SK-N-SH (cell line): Measurements from ENCODE around the gene SLX4IP. TPM values are rescaled to one million over a fixed set of nuclear protein-coding genes. Genes with fewer than 3 reads are reported as not detected.
A peak's percentile ranks its signal among the peaks of the same experiment; 100 is the strongest.

Experiments
- CTCF ChIA-PET: fragments of 300-600, 350-600 bp; formaldehyde crosslinking; extraction: SDS; loops from one replicate; lab custom pipeline; 2021; lab: Yijun Ruan, JAX
- POLR2A ChIA-PET: fragments of 350-600 bp; sonication (Branson Sonifier 250); formaldehyde crosslinking; extraction: SDS; loops from one replicate; lab custom pipeline; 2020; ENCODE audit warnings: antibody characterized with exemption, inconsistent platforms; lab: Yijun Ruan, JAX
- DNase-seq: peaks from one replicate; pipeline ENCODE4 v3.0.0; 2012
- H2AFZ ChIP-seq: fragments of 200-600 bp; sonication (generic); 2 replicates; pipeline ENCODE4 v1.8.1; 2016; ENCODE audit warnings: antibody characterized with exemption, mild to moderate bottlenecking, low read depth
- H3F3A ChIP-seq: fragments of 200-600 bp; sonication (generic); replicated peaks from 2 replicates; pipeline ENCODE3; 2016; ENCODE audit warnings: antibody characterized with exemption, mild to moderate bottlenecking; ENCODE audit not compliant: insufficient read depth
- H3K27ac ChIP-seq, 2 experiments: fragments of 200-500 bp in 1 of 2; fragments of 200-600 bp in 1 of 2; sonication (Bioruptor generic) in 1 of 2; sonication (generic), shearing (Covaris generic) in 1 of 2; 2 replicates each; pipeline versions ENCODE4 v1.5.1 to v1.6.1; 2014 to 2016; ENCODE audit warnings: low read depth in 2 of 2, inconsistent platforms in 1 of 2, low read length in 1 of 2, mild to moderate bottlenecking in 1 of 2, mixed read lengths in 1 of 2
- H3K27me3 ChIP-seq: fragments of 200-600 bp; sonication (generic), shearing (Covaris generic); 2 replicates; pipeline ENCODE4 v1.6.1; 2016; ENCODE audit warnings: mixed run types; ENCODE audit not compliant: insufficient read depth
- H3K36me3 ChIP-seq, 2 experiments: fragments of 200-500 bp in 1 of 2; fragments of 200-600 bp in 1 of 2; sonication (Bioruptor generic) in 1 of 2; sonication (generic) in 1 of 2; replicated peaks in 1 of 2; 2 replicates each; pipeline versions ENCODE3 to v1.5.1; 2014 to 2016; ENCODE audit warnings: low read length in 1 of 2, mild to moderate bottlenecking in 1 of 2; ENCODE audit not compliant: insufficient read depth in 2 of 2, control insufficient read depth in 1 of 2
- H3K4me1 ChIP-seq, 2 experiments: fragments of 200-500 bp in 1 of 2; fragments of 200-600 bp in 1 of 2; sonication (Bioruptor generic) in 1 of 2; sonication (generic), shearing (Covaris generic) in 1 of 2; 2 replicates each; pipeline versions ENCODE4 v1.5.1 to v1.6.1; 2014 to 2016; ENCODE audit warnings: low read depth in 1 of 2, low read length in 1 of 2, mixed run types in 1 of 2; ENCODE audit not compliant: insufficient read depth in 2 of 2, control insufficient read depth in 1 of 2
- H3K4me2 ChIP-seq: fragments of 200-600 bp; sonication (generic), shearing (Covaris generic); 2 replicates; pipeline ENCODE4 v1.6.1; 2017; ENCODE audit warnings: mixed run types
- H3K4me3 ChIP-seq, 2 experiments: fragments of 200-500 bp in 1 of 2; fragments of 200-600 bp in 1 of 2; sonication (Bioruptor generic) in 1 of 2; sonication (generic), shearing (Covaris generic) in 1 of 2; 2 replicates each; pipeline versions ENCODE4 v1.5.1 to v1.8.1; 2014 to 2016; ENCODE audit warnings: low read depth in 2 of 2, inconsistent platforms in 1 of 2, low read length in 1 of 2, mild to moderate bottlenecking in 1 of 2, mixed read lengths in 1 of 2, moderate library complexity in 1 of 2
- H3K79me2 ChIP-seq: fragments of 200-600 bp; sonication (generic); 2 replicates; pipeline ENCODE4 v1.8.1; 2017; ENCODE audit warnings: mild to moderate bottlenecking; ENCODE audit not compliant: insufficient read depth
- H3K9ac ChIP-seq: fragments of 200-600 bp; sonication (generic); 2 replicates; pipeline ENCODE4 v1.6.1; 2017; ENCODE audit warnings: mixed run types
- H3K9me2 ChIP-seq: fragments of 200-600 bp; sonication (generic); 2 replicates; pipeline ENCODE4 v1.6.1; 2017; ENCODE audit warnings: mixed run types
- H3K9me3 ChIP-seq: fragments of 200-600 bp; sonication (generic); 2 replicates; pipeline ENCODE4 v1.6.1; 2017; ENCODE audit warnings: mixed run types, mild to moderate bottlenecking, moderate library complexity
- H4K20me1 ChIP-seq: fragments of 200-600 bp; sonication (generic); 2 replicates; pipeline ENCODE4 v1.6.1; 2017; ENCODE audit warnings: mild to moderate bottlenecking, mixed run types; ENCODE audit not compliant: insufficient read depth
- CTCF ChIP-seq: fragments of 200-600 bp; sonication (generic); IDR thresholded peaks from 2 replicates; pipeline ENCODE4 v1.6.1; 2017; ENCODE audit warnings: antibody characterized with exemption, mild to moderate bottlenecking, moderate library complexity
- ELF1 ChIP-seq: IDR thresholded peaks from 2 replicates; pipeline ENCODE4 v1.4.0; 2012
- FOSL2 ChIP-seq: IDR thresholded peaks from 2 replicates; pipeline ENCODE4 v1.4.0; 2012; ENCODE audit warnings: low read depth, mild to moderate bottlenecking, moderate library complexity, borderline replicate concordance
- FOXM1 ChIP-seq: IDR thresholded peaks from 2 replicates; pipeline ENCODE4 v1.4.0; 2012; ENCODE audit warnings: low read depth, mild to moderate bottlenecking
- MAX ChIP-seq: IDR thresholded peaks from 2 replicates; pipeline ENCODE4 v1.4.0; 2012; ENCODE audit warnings: low read depth
- MXI1 ChIP-seq: IDR thresholded peaks from 2 replicates; pipeline ENCODE4 v1.6.1; 2012; ENCODE audit warnings: mild to moderate bottlenecking, low read depth, low read length, improper control_type of control experiment
- RCOR1 ChIP-seq: fragments of 150-350 bp; IDR thresholded peaks from 2 replicates; pipeline ENCODE4 v1.6.1; 2017; ENCODE audit warnings: antibody characterized with exemption, low read length
- REST ChIP-seq: IDR thresholded peaks from 2 replicates; pipeline ENCODE4 v1.6.1; 2012; ENCODE audit warnings: mild to moderate bottlenecking, low read depth, low read length, moderate library complexity
- RFX5 ChIP-seq: IDR thresholded peaks from 2 replicates; pipeline ENCODE4 v1.6.1; 2012; ENCODE audit warnings: mild to moderate bottlenecking, improper control_type of control experiment, low read length
- SMC3 ChIP-seq: IDR thresholded peaks from 2 replicates; pipeline ENCODE4 v1.6.1; 2012; ENCODE audit warnings: low read depth, low read length, improper control_type of control experiment
- TAF1 ChIP-seq: IDR thresholded peaks from 2 replicates; pipeline ENCODE4 v1.6.1; 2012; ENCODE audit warnings: low read depth, mild to moderate bottlenecking, low read length, moderate library complexity, borderline replicate concordance
- TCF12 ChIP-seq: IDR thresholded peaks from 2 replicates; pipeline ENCODE4 v1.4.0; 2012
- TEAD4 ChIP-seq: IDR thresholded peaks from 2 replicates; pipeline ENCODE4 v1.4.0; 2012; ENCODE audit warnings: mild to moderate bottlenecking, borderline replicate concordance; ENCODE audit not compliant: insufficient read depth
- USF1 ChIP-seq: IDR thresholded peaks from 2 replicates; pipeline ENCODE4 v1.4.0; 2012; ENCODE audit warnings: low read depth, borderline replicate concordance
- ZBTB33 ChIP-seq: IDR thresholded peaks from 2 replicates; pipeline ENCODE4 v1.4.0; 2012; ENCODE audit warnings: low read depth, borderline replicate concordance
- WGBS: methylation state at CpG from one replicate; pipeline ENCODE4 v1.1.6; 2017; ENCODE audit warnings: low lambda C conversion rate; 5-methylcytosine and 5-hydroxymethylcytosine counted together
- polyA plus RNA-seq, 3 experiments: library from polyadenylated mRNA; depleted of rRNA; stranded (reverse); fragments of >200 nt; gene quantifications; 2 replicates each; pipeline ENCODE4 v1.2.3, GENCODE V29; 2012

The SLX4IP gene
- polyA plus RNA-seq, 1 of the 3 experiments (the other 2 are of a cell fraction) = 1.3 TPM

- TF ChIP-seq TEAD4 (no peak), SMC3 (no peak), FOXM1 (no peak), MXI1 (no peak), USF1 (no peak), RCOR1 (no peak), RFX5 (no peak), ELF1 (no peak), TCF12 (no peak), TAF1 (no peak)
Measured at GRCh38 chr20:10660661-10661060, 225.6 kb downstream of the SLX4IP start (continued).

- Histone ChIP-seq H3K9me3 (no peaks in the 10 kb centered on the region), H3K9ac (no peak overlapping the region), H3K27me3 (no peaks in the 10 kb centered on the region), H2AFZ (no peak overlapping the region), H3K79me2 (peaks cover 95% of the 10 kb centered on the region), H3K9me2 (no peaks in the 10 kb centered on the region), H4K20me1 (peaks cover 34% of the 10 kb centered on the region), H3F3A (peaks cover 22% of the 10 kb centered on the region), H3K27ac (peak overlapping the region in 1 of 2 experiments; percentile 30; a peak in 1 of 4 replicates), H3K4me1 (peaks cover 0 to 30% of the 10 kb centered on the region in 2 experiments; a peak in 3 of 4 replicates), H3K36me3 (peaks cover 10 to 70% of the 10 kb centered on the region in 2 experiments), H3K4me2 (no peak overlapping the region), H3K4me3 (no peak overlapping the region)
- 96% methylated on average over 4 of the region's 4 CpGs for WGBS
- CTCF ChIA-PET = no interaction called here
- POLR2A ChIA-PET = no interaction called here
- no peak for TF ChIP-seq ZBTB33
- no peak for TF ChIP-seq SMC3
- no peak for TF ChIP-seq ELF1
- no peak for TF ChIP-seq FOSL2
- no peak for TF ChIP-seq REST
- TF ChIP-seq MAX = no peak
- no peak for TF ChIP-seq MXI1
- no peak for TF ChIP-seq CTCF
- DNase-seq = no peak
Measured at GRCh38 chr20:10661261-10661660, 226.2 kb downstream of the SLX4IP start.
